Right hindlimb (tissue), 1 donor: ENCODE results near the gene NUDT7.

Experiments
- DNase-seq: peaks from one replicate; pipeline ENCODE4 v3.0.0-alpha.2; 2018

The NUDT7 gene

GRCh38 chr16:77722309-77723107, at the start of gene NUDT7:
NUDT7 (plus strand) TSS chr16:77722514; CDS start chr16:77722583, 69 bp downstream.
- DNase-seq, result peak; percentile 98

- DNase-seq, result no peak
Measured at GRCh38 chr16:77674888-77675287, 47.4 kb upstream of the NUDT7 start.

GRCh38 chr16:77675464-77676324, 46.6 kb upstream of the NUDT7 start:
- peak; percentile 77 for DNase-seq

- DNase-seq, result no peak
Measured at GRCh38 chr16:77677129-77677528, 45.2 kb upstream of the NUDT7 start.

GRCh38 chr16:77679391-77679790, 42.9 kb upstream of the NUDT7 start:
- no peak for DNase-seq

- DNase-seq, result peak; percentile 30
Measured at GRCh38 chr16:77679901-77680300, 42.4 kb upstream of the NUDT7 start.

GRCh38 chr16:77680496-77680895, 41.8 kb upstream of the NUDT7 start:
- DNase-seq, result no peak

- no peak for DNase-seq
Measured at GRCh38 chr16:77682586-77682985, 39.7 kb upstream of the NUDT7 start.

GRCh38 chr16:77683397-77684180, 38.7 kb upstream of the NUDT7 start:
- no peak for DNase-seq

GRCh38 chr16:77684181-77684526, 38.2 kb upstream of the NUDT7 start:
- DNase-seq, result no peak

- DNase-seq, result no peak
Measured at GRCh38 chr16:77686385-77686784, 35.9 kb upstream of the NUDT7 start.

GRCh38 chr16:77689971-77690370, 32.3 kb upstream of the NUDT7 start:
- DNase-seq, result no peak

GRCh38 chr16:77690416-77690815, 31.9 kb upstream of the NUDT7 start:
- DNase-seq, result no peak

- DNase-seq, result no peak
Measured at GRCh38 chr16:77692612-77693011, 29.7 kb upstream of the NUDT7 start.

GRCh38 chr16:77696149-77696548, 26.2 kb upstream of the NUDT7 start:
- DNase-seq, result no peak

GRCh38 chr16:77700846-77701245, 21.5 kb upstream of the NUDT7 start:
- DNase-seq, result no peak

- DNase-seq, result no peak
Measured at GRCh38 chr16:77705351-77705750, 17.0 kb upstream of the NUDT7 start.

- DNase-seq, result no peak
Measured at GRCh38 chr16:77711179-77711578, 11.1 kb upstream of the NUDT7 start.

GRCh38 chr16:77711775-77712174, 10.5 kb upstream of the NUDT7 start:
- no peak for DNase-seq

- DNase-seq, result no peak
Measured at GRCh38 chr16:77715145-77715544, 7.2 kb upstream of the NUDT7 start.

- no peak for DNase-seq
Measured at GRCh38 chr16:77721752-77722308, 484 bp upstream of the NUDT7 start.

GRCh38 chr16:77723108-77723514, 797 bp downstream of the NUDT7 start:
- peak; percentile 26 for DNase-seq

GRCh38 chr16:77724174-77724573, 1.9 kb downstream of the NUDT7 start:
- no peak for DNase-seq
